ENCODE data around the gene VTI1A. TPM values are rescaled to one million over a fixed set of nuclear protein-coding genes. Genes with fewer than 3 reads are reported as not detected.

Gene VTI1A
- total RNA-seq, 1 donor from 2014 or later: 29.7 TPM

GRCh38 chr10:112739592-112740353 is 292.8 kb downstream of the VTI1A start:
- Histone ChIP-seq H3K36me3 (no peaks in the 10 kb centered on the region), H3K9me3 (no peaks in the 10 kb centered on the region), H3K4me3 (no peak overlapping the region), H3K27me3 (no peaks in the 10 kb centered on the region), H3K4me1 (peaks cover 17% of the 10 kb centered on the region), H3K27ac (no peak overlapping the region)
- ATAC-seq (no peak), DNase-seq (no peak)
- intact Hi-C loops (cut with DNase I): no loop called here
- no peak for TF ChIP-seq CTCF (IDR thresholded peaks at IDR 0.05)

GRCh38 chr10:112741830-112742402 is 294.9 kb downstream of the VTI1A start:
- Histone ChIP-seq H3K4me3 (no peak overlapping the region), H3K27ac (peak overlapping the region; percentile 2), H3K9me3 (no peaks in the 10 kb centered on the region), H3K4me1 (peaks cover 17% of the 10 kb centered on the region), H3K27me3 (no peaks in the 10 kb centered on the region), H3K36me3 (no peaks in the 10 kb centered on the region)
- no peak for DNase-seq
- intact Hi-C loops (cut with DNase I): no loop called here
- no peak for TF ChIP-seq CTCF (IDR thresholded peaks at IDR 0.05)
- ATAC-seq: peak; percentile 56

GRCh38 chr10:112744181-112745096 is 297.4 kb downstream of the VTI1A start:
- no peak for TF ChIP-seq CTCF (IDR thresholded peaks at IDR 0.05)
- ATAC-seq (no peak), DNase-seq (no peak)
- intact Hi-C loops (cut with DNase I): no loop called here
- Histone ChIP-seq H3K9me3 (no peaks in the 10 kb centered on the region), H3K27ac (no peak overlapping the region), H3K36me3 (no peaks in the 10 kb centered on the region), H3K4me3 (no peak overlapping the region), H3K27me3 (no peaks in the 10 kb centered on the region), H3K4me1 (peaks cover 17% of the 10 kb centered on the region)

- Histone ChIP-seq H3K4me3 (no peak overlapping the region), H3K36me3 (no peaks in the 10 kb centered on the region), H3K9me3 (no peaks in the 10 kb centered on the region), H3K27me3 (no peaks in the 10 kb centered on the region), H3K4me1 (peaks cover 14% of the 10 kb centered on the region), H3K27ac (no peak overlapping the region)
- ATAC-seq (peak; percentile 63), DNase-seq (no peak)
- no peak for TF ChIP-seq CTCF (IDR thresholded peaks at IDR 0.05)
- intact Hi-C loops (cut with DNase I): no loop called here
These were observed 299.3 kb downstream of the VTI1A start for GRCh38 chr10:112746329-112746728.

- TF ChIP-seq CTCF (IDR thresholded peaks at IDR 0.05): no peak
- no peaks in the 10 kb centered on the region for H3K27me3 ChIP-seq
- DNase-seq: no peak
- H3K27ac ChIP-seq: no peak overlapping the region
- no peaks in the 10 kb centered on the region for H3K36me3 ChIP-seq
- no peaks in the 10 kb centered on the region for H3K4me1 ChIP-seq
- no peak for ATAC-seq
- H3K4me3 ChIP-seq: no peak overlapping the region
- intact Hi-C loops (cut with DNase I): no loop called here
- no peaks in the 10 kb centered on the region for H3K9me3 ChIP-seq
These were observed 303.6 kb downstream of the VTI1A start for GRCh38 chr10:112750427-112751167.

All from upper lobe of right lung (tissue), 1 donor.